DMS79 (cell line): Measurements from ENCODE around the gene HNRNPLL.
"Not testable (repeated sequence)": the region's sequence is repeated elsewhere in the genome, so short reads cannot be mapped to it uniquely, and the experiment has no call there.

ENCODE experiments used
- DNase-seq: peaks from one replicate; lab custom pipeline; 2025; lab: John Stamatoyannopoulos, UW

Gene HNRNPLL

GRCh38 chr2:38552259-38552658 is 50.5 kb downstream of the HNRNPLL start:
- DNase-seq: no peak

GRCh38 chr2:38551746-38552145 is 51.0 kb downstream of the HNRNPLL start:
- DNase-seq: no peak

- no peak for DNase-seq
Observed at GRCh38 chr2:38551171-38551570, 51.6 kb downstream of the HNRNPLL start.

- no peak for DNase-seq
Observed at GRCh38 chr2:38549851-38550250, 52.9 kb downstream of the HNRNPLL start.

- no peak for DNase-seq
Observed at GRCh38 chr2:38549071-38549704, 53.5 kb downstream of the HNRNPLL start.

- no peak for DNase-seq
Observed at GRCh38 chr2:38547791-38548190, 54.9 kb downstream of the HNRNPLL start.

- DNase-seq: no peak
Observed at GRCh38 chr2:38546585-38546984, 56.1 kb downstream of the HNRNPLL start.

GRCh38 chr2:38546064-38546463 is 56.7 kb downstream of the HNRNPLL start:
- no peak for DNase-seq

GRCh38 chr2:38542248-38542631 is 60.5 kb downstream of the HNRNPLL start:
- DNase-seq: not testable (repeated sequence)

GRCh38 chr2:38540580-38541286 is 62.0 kb downstream of the HNRNPLL start:
- DNase-seq: no peak

- DNase-seq: no peak
Observed at GRCh38 chr2:38539086-38539485, 63.6 kb downstream of the HNRNPLL start.

- DNase-seq: no peak
Observed at GRCh38 chr2:38537937-38538525, 64.7 kb downstream of the HNRNPLL start.

- not testable (repeated sequence) for DNase-seq
Observed at GRCh38 chr2:38537296-38537695, 65.4 kb downstream of the HNRNPLL start.

GRCh38 chr2:38535744-38536506 is 66.8 kb downstream of the HNRNPLL start:
- peak; percentile 35 for DNase-seq

GRCh38 chr2:38535404-38535743 is 67.4 kb downstream of the HNRNPLL start:
- DNase-seq: no peak

GRCh38 chr2:38534746-38535403 is 67.9 kb downstream of the HNRNPLL start:
- DNase-seq: no peak

GRCh38 chr2:38533757-38534545 is 68.8 kb downstream of the HNRNPLL start:
- no peak for DNase-seq

- no peak for DNase-seq
Observed at GRCh38 chr2:38533180-38533579, 69.5 kb downstream of the HNRNPLL start.

GRCh38 chr2:38532366-38532765 is 70.4 kb downstream of the HNRNPLL start:
- DNase-seq: no peak

- DNase-seq: no peak
Observed at GRCh38 chr2:38529208-38529607, 73.5 kb downstream of the HNRNPLL start.

GRCh38 chr2:38528534-38528933 is 74.2 kb downstream of the HNRNPLL start:
- no peak for DNase-seq
